Naive thymus-derived CD4-positive, alpha-beta T cell (primary cell): Measurements from ENCODE around the gene GALNT2. TPM values are rescaled to one million over a fixed set of nuclear protein-coding genes. Genes with fewer than 3 reads are reported as not detected.

Experiments
- ATAC-seq: fragments of 150-1000 bp; cut with Tn5 transposase; 2 replicates; pipeline ENCODE4 v1.10.0; 2021; ENCODE audit warnings: mild to moderate bottlenecking, moderate library complexity
- CTCF ChIA-PET: fragments of 350-600 bp; sonication (Branson Sonifier 250); formaldehyde crosslinking; loops from one replicate; lab custom pipeline; 2021; ENCODE audit warnings: antibody characterized with exemption; lab: Charles Lee
- POLR2A ChIA-PET: fragments of 350-600 bp; sonication (Branson Sonifier 250); formaldehyde crosslinking; loops from one replicate; lab custom pipeline; 2021; ENCODE audit warnings: antibody characterized with exemption, inconsistent platforms; lab: Charles Lee
- DNase-seq, 9 donors: peaks; one replicate each; pipeline versions ENCODE4 v3.0.0 to v3.0.0-alpha.2; 2020 to 2022; ENCODE audit warnings: mixed read lengths in 1 of 9
- H3K27ac ChIP-seq: one replicate; pipeline ENCODE4 v1.7.0; 2013; ENCODE audit warnings: mild to moderate bottlenecking, low read depth, low read length, moderate library complexity
- H3K27me3 ChIP-seq, 2 donors: one replicate each; pipeline ENCODE4 v1.7.0; 2013; ENCODE audit warnings: low read length in 2 of 2, mild to moderate bottlenecking in 2 of 2, moderate library complexity in 2 of 2; ENCODE audit not compliant: control insufficient read depth in 2 of 2, insufficient read depth in 2 of 2
- H3K36me3 ChIP-seq, 3 experiments: 1 replicate in 2 of 3; 2 replicates in 1 of 3; pipeline ENCODE4 v1.7.0; 2013; ENCODE audit warnings: low read length in 3 of 3, mild to moderate bottlenecking in 3 of 3, moderate library complexity in 1 of 3; ENCODE audit not compliant: insufficient read depth in 3 of 3, control insufficient read depth in 2 of 3
- H3K4me1 ChIP-seq, 2 donors: one replicate each; pipeline ENCODE4 v1.7.0; 2013; ENCODE audit warnings: low read length in 2 of 2, mild to moderate bottlenecking in 2 of 2, moderate library complexity in 1 of 2; ENCODE audit not compliant: control insufficient read depth in 2 of 2, insufficient read depth in 2 of 2
- H3K4me3 ChIP-seq: 2 replicates; pipeline ENCODE4 v1.7.0; 2013; ENCODE audit warnings: mild to moderate bottlenecking, low read length
- H3K9me3 ChIP-seq, 3 experiments: 1 replicate in 2 of 3; 2 replicates in 1 of 3; pipeline ENCODE4 v1.7.0; 2013; ENCODE audit warnings: low read length in 3 of 3; ENCODE audit not compliant: control insufficient read depth in 2 of 3
- H3K27ac Mint-ChIP-seq, 9 donors: one replicate each; pipeline ENCODE4 v1.8.0; 2020 to 2022; ENCODE audit warnings: mixed read lengths in 9 of 9, mild to moderate bottlenecking in 8 of 9, moderate library complexity in 5 of 9, inconsistent platforms in 2 of 9
- H3K27me3 Mint-ChIP-seq, 5 donors: one replicate each; pipeline ENCODE4 v1.8.0; 2021 to 2022; ENCODE audit warnings: mixed read lengths in 5 of 5, mild to moderate bottlenecking in 1 of 5
- H3K36me3 Mint-ChIP-seq, 5 donors: one replicate each; pipeline ENCODE4 v1.8.0; 2020 to 2022; ENCODE audit warnings: mixed read lengths in 5 of 5, mild to moderate bottlenecking in 3 of 5, inconsistent platforms in 1 of 5
- H3K4me1 Mint-ChIP-seq, 7 donors: one replicate each; pipeline ENCODE4 v1.8.0; 2020 to 2022; ENCODE audit warnings: mixed read lengths in 7 of 7, mild to moderate bottlenecking in 3 of 7, inconsistent platforms in 1 of 7
- H3K4me3 Mint-ChIP-seq, 10 donors: one replicate each; pipeline ENCODE4 v1.8.0; 2020 to 2022; ENCODE audit warnings: mild to moderate bottlenecking in 10 of 10, mixed read lengths in 10 of 10, moderate library complexity in 6 of 10, inconsistent platforms in 2 of 10
- H3K9me3 Mint-ChIP-seq, 11 donors: one replicate each; pipeline ENCODE4 v1.8.0; 2020 to 2022; ENCODE audit warnings: mixed read lengths in 11 of 11, mild to moderate bottlenecking in 4 of 11, inconsistent platforms in 1 of 11, moderate library complexity in 1 of 11
- intact Hi-C, 2 donors: fragments of 100-400 bp; cut with micrococcal nuclease; formaldehyde crosslinking; loops; one replicate each; pipeline ENCODE4 v1.15.1; 2023
- polyA plus RNA-seq, 2 donors: library from polyadenylated mRNA; unstranded; fragments of 300-500 nt; fragmentation: Illumina TruSeq; gene quantifications; one replicate each; pipeline ENCODE4 v1.2.3, GENCODE V29; 2021
- total RNA-seq, 6 experiments: library from RNA in 5 of 6; stranded (reverse) in 5 of 6; gene quantifications; 1 replicate in 5 of 6; 2 replicates in 1 of 6; pipeline ENCODE4 v1.2.3 and lab custom pipeline; 2021 to 2026

Gene GALNT2
- total and polyA plus RNA-seq, 7 experiments from 2014 or later = 12.0 to 32.7 (median 23.3) TPM

GRCh38 chr1:230268371-230269170 lies 201.5 kb downstream of the GALNT2 start:
- no peaks in the 10 kb centered on the region for H3K27me3 ChIP-seq
- no peak overlapping the region for H3K4me3 ChIP-seq
- Mint-ChIP-seq H3K27ac (peak overlapping the region in 2 of 9 donors; percentile 28 to 63), H3K4me3 (no peak overlapping the region), H3K4me1 (peaks cover 10 to 44% (median 28%) of the 10 kb centered on the region in 7 donors), H3K27me3 (no peaks in the 10 kb centered on the region), H3K36me3 (peaks cover 5 to 40% (median 13%) of the 10 kb centered on the region in 5 donors), H3K9me3 (no peaks in the 10 kb centered on the region)
- H3K36me3 ChIP-seq = peaks cover 0 to 36% (median 5%) of the 10 kb centered on the region in 3 experiments
- no peaks in the 10 kb centered on the region for H3K9me3 ChIP-seq
- ATAC-seq = peak; percentile 17
- peaks cover 4 to 9% of the 10 kb centered on the region in 2 donors for H3K4me1 ChIP-seq
- H3K27ac ChIP-seq = no peak overlapping the region
- intact Hi-C loops = no loop called here
- ChIA-PET CTCF (no interaction called here), POLR2A (interaction anchor here (1.2 kb wide), 1 partner anchor 14 kb away, joined by 3 read pairs; no protein-coding TSS in a partner anchor)
- DNase-seq = no peak

- Mint-ChIP-seq H3K9me3 (no peaks in the 10 kb centered on the region), H3K27me3 (no peaks in the 10 kb centered on the region), H3K4me3 (peak overlapping the region in 8 of 10 donors; percentile 17 to 72 (median 50)), H3K4me1 (peaks cover 10 to 56% (median 39%) of the 10 kb centered on the region in 7 donors), H3K36me3 (peaks cover 0 to 25% (median 13%) of the 10 kb centered on the region in 5 donors), H3K27ac (peak overlapping the region in 8 of 9 donors; percentile 28 to 83 (median 58))
- intact Hi-C loops = loop anchor here (5.0 kb wide), 1 partner anchor 203 kb away; the partner anchor contains the start of gene GALNT2 (in 2 of the 2)
- peaks cover 0 to 20% (median 3%) of the 10 kb centered on the region in 3 experiments for H3K36me3 ChIP-seq
- no peak overlapping the region for H3K4me3 ChIP-seq
- POLR2A ChIA-PET = interaction anchor here (0.8 kb wide), 1 partner anchor 10 kb away, joined by 3 read pairs; no protein-coding TSS in a partner anchor
- ATAC-seq (no peak), DNase-seq (no peak)
- H3K27me3 ChIP-seq = no peaks in the 10 kb centered on the region
- no peaks in the 10 kb centered on the region for H3K9me3 ChIP-seq
- H3K4me1 ChIP-seq = peaks cover 4 to 9% of the 10 kb centered on the region in 2 donors
- H3K27ac ChIP-seq = peak overlapping the region; percentile 10
- CTCF ChIA-PET = interaction anchor here (0.7 kb wide), 1 partner anchor 1340 kb away, joined by 5 read pairs; no protein-coding TSS in a partner anchor
These were observed 203.1 kb downstream of the GALNT2 start for GRCh38 chr1:230270185-230270558.

GRCh38 chr1:230270559-230271281 lies 203.7 kb downstream of the GALNT2 start:
- H3K9me3 Mint-ChIP-seq = no peaks in the 10 kb centered on the region
- intact Hi-C loops = loop anchor here (5.0 kb wide), 1 partner anchor 203 kb away; the partner anchor contains the start of gene GALNT2 (in 2 of the 2)
- Histone ChIP-seq H3K9me3 (no peaks in the 10 kb centered on the region), H3K36me3 (peaks cover 0 to 14% (median 6%) of the 10 kb centered on the region in 3 experiments), H3K4me3 (no peak overlapping the region), H3K27ac (peak overlapping the region; percentile 10), H3K4me1 (peaks cover 4 to 9% of the 10 kb centered on the region in 2 donors), H3K27me3 (no peaks in the 10 kb centered on the region)
- POLR2A ChIA-PET = interaction anchor here (0.8 kb wide), 1 partner anchor 10 kb away, joined by 3 read pairs; no protein-coding TSS in a partner anchor
- peaks cover 0 to 20% (median 10%) of the 10 kb centered on the region in 5 donors for H3K36me3 Mint-ChIP-seq
- DNase-seq = no peak
- no peak for ATAC-seq
- CTCF ChIA-PET = no interaction called here
- H3K27me3 Mint-ChIP-seq = no peaks in the 10 kb centered on the region
- peak overlapping the region in 8 of 10 donors; percentile 17 to 72 (median 50) for H3K4me3 Mint-ChIP-seq
- H3K27ac Mint-ChIP-seq = peak overlapping the region; percentile 30 to 90 (median 63)
- H3K4me1 Mint-ChIP-seq = peaks cover 10 to 56% (median 39%) of the 10 kb centered on the region in 7 donors

GRCh38 chr1:230271300-230272035 lies 204.4 kb downstream of the GALNT2 start:
- ATAC-seq = no peak

GRCh38 chr1:230272557-230272956 lies 205.5 kb downstream of the GALNT2 start:
- no peaks in the 10 kb centered on the region for H3K9me3 Mint-ChIP-seq
- H3K9me3 ChIP-seq = no peaks in the 10 kb centered on the region
- intact Hi-C loops = loop anchor here (5.0 kb wide), 1 partner anchor 205 kb away; the partner anchor contains the start of gene GALNT2 (in 2 of the 2)
- no peaks in the 10 kb centered on the region for H3K27me3 ChIP-seq
- CTCF ChIA-PET = no interaction called here
- H3K4me1 Mint-ChIP-seq = peaks cover 10 to 68% (median 50%) of the 10 kb centered on the region in 7 donors
- no peak for ATAC-seq
- H3K36me3 Mint-ChIP-seq = peaks cover 0 to 17% (median 6%) of the 10 kb centered on the region in 5 donors
- H3K36me3 ChIP-seq = peaks cover 0 to 6% (median 5%) of the 10 kb centered on the region in 3 experiments
- POLR2A ChIA-PET = no interaction called here
- peak overlapping the region in 2 of 10 donors; percentile 4 to 45 for H3K4me3 Mint-ChIP-seq
- peaks cover 4 to 9% of the 10 kb centered on the region in 2 donors for H3K4me1 ChIP-seq
- peak in 1 of 9 donors; percentile 13 for DNase-seq
- H3K27ac Mint-ChIP-seq = peak overlapping the region in 7 of 9 donors; percentile 27 to 81 (median 56)
- H3K4me3 ChIP-seq = no peak overlapping the region
- H3K27ac ChIP-seq = no peak overlapping the region
- H3K27me3 Mint-ChIP-seq = no peaks in the 10 kb centered on the region

More at GRCh38 chr1:230271300-230272035, 204.4 kb downstream of the GALNT2 start:
- CTCF ChIA-PET = no interaction called here
- POLR2A ChIA-PET = no interaction called here
- peaks cover 0 to 20% (median 8%) of the 10 kb centered on the region in 5 donors for H3K36me3 Mint-ChIP-seq
- peaks cover 4 to 9% of the 10 kb centered on the region in 2 donors for H3K4me1 ChIP-seq
- peaks cover 10 to 57% (median 41%) of the 10 kb centered on the region in 7 donors for H3K4me1 Mint-ChIP-seq
- H3K9me3 Mint-ChIP-seq = no peaks in the 10 kb centered on the region
- H3K27me3 ChIP-seq = no peaks in the 10 kb centered on the region
- no peak overlapping the region for H3K27ac ChIP-seq
- intact Hi-C loops = loop anchor here (5.0 kb wide), 1 partner anchor 204 kb away; the partner anchor contains the start of gene GALNT2 (in 2 of the 2)
- no peaks in the 10 kb centered on the region for H3K9me3 ChIP-seq
- peaks cover 0 to 11% (median 6%) of the 10 kb centered on the region in 3 experiments for H3K36me3 ChIP-seq
- no peaks in the 10 kb centered on the region for H3K27me3 Mint-ChIP-seq
- peak overlapping the region in 8 of 9 donors; percentile 3 to 90 (median 54) for H3K27ac Mint-ChIP-seq
- DNase-seq = no peak
- peak overlapping the region in 3 of 10 donors; percentile 14 to 45 (median 39) for H3K4me3 Mint-ChIP-seq
- H3K4me3 ChIP-seq = no peak overlapping the region
